PC-3 (cell line): ENCODE data around the gene PGBD5. TPM values are rescaled to one million over a fixed set of nuclear protein-coding genes. Genes with fewer than 3 reads are reported as not detected.

ENCODE experiments used
- ATAC-seq: fragments of 200-7000 bp; cut with Tn5 transposase; 2 replicates; pipeline ENCODE4 v1.9.1; 2020; ENCODE audit warnings: mild to moderate bottlenecking, moderate library complexity
- BruUV-seq: library from RNA; stranded (reverse); fragments of 400-500 nt; replicated peaks from 2 replicates; lab custom pipeline; 2021; lab: Mats Ljungman, UMichigan
- CTCF ChIA-PET: fragments of 300-600 bp; sonication (Branson Sonifier 250); formaldehyde crosslinking; loops from one replicate; lab custom pipeline; 2022; ENCODE audit warnings: antibody characterized with exemption; lab: Charles Lee
- POLR2A ChIA-PET: fragments of 300-600 bp; sonication (Branson Sonifier 250); formaldehyde crosslinking; loops from one replicate; lab custom pipeline; 2022; ENCODE audit warnings: antibody characterized with exemption; ENCODE audit not compliant: unreplicated experiment; lab: Charles Lee
- DNase-seq: peaks from one replicate; pipeline ENCODE4 v3.0.0-alpha.2; 2015
- H2AFZ ChIP-seq: fragments of 300-600 bp; sonication (generic); 2 replicates; pipeline ENCODE4 v1.6.0; 2016; ENCODE audit warnings: antibody characterized with exemption, low read length
- H3F3A ChIP-seq: fragments of 300-600 bp; sonication (generic); one replicate; pipeline ENCODE4 v1.6.0; 2017; ENCODE audit warnings: antibody characterized with exemption, low read length, control low read depth, mild to moderate bottlenecking; ENCODE audit not compliant: unreplicated experiment
- H3K27ac ChIP-seq: fragments of 300-600 bp; sonication (generic); 2 replicates; pipeline ENCODE4 v1.5.1; 2016; ENCODE audit warnings: mild to moderate bottlenecking, low read length
- H3K27me3 ChIP-seq: fragments of 300-600 bp; sonication (generic); 2 replicates; pipeline ENCODE4 v1.6.1; 2016; ENCODE audit warnings: low read length, mixed read lengths
- H3K36me3 ChIP-seq: fragments of 300-600 bp; sonication (generic); 2 replicates; pipeline ENCODE4 v1.6.1; 2016; ENCODE audit warnings: low read depth, mixed run types, low read length, mixed read lengths
- H3K4me1 ChIP-seq: fragments of 300-600 bp; sonication (generic); 2 replicates; pipeline ENCODE4 v1.5.1; 2016; ENCODE audit warnings: low read length; ENCODE audit not compliant: insufficient read depth
- H3K4me2 ChIP-seq: fragments of 300-600 bp; sonication (generic); 2 replicates; pipeline ENCODE4 v1.6.0; 2016; ENCODE audit warnings: low read length
- H3K4me3 ChIP-seq: fragments of 300-600 bp; sonication (generic); 2 replicates; pipeline ENCODE4 v1.5.1; 2016; ENCODE audit warnings: mild to moderate bottlenecking, low read length, mixed read lengths
- H3K79me2 ChIP-seq: fragments of 300-600 bp; sonication (generic); 2 replicates; pipeline ENCODE4 v1.6.1; 2017; ENCODE audit warnings: low read length, mixed read lengths
- H3K9ac ChIP-seq: fragments of 300-600 bp; sonication (generic); 2 replicates; pipeline ENCODE4 v1.6.0; 2016; ENCODE audit warnings: mild to moderate bottlenecking, low read length
- H3K9me2 ChIP-seq: fragments of 300-600 bp; sonication (generic); replicated peaks from 2 replicates; pipeline ENCODE4 v1.6.1; 2016; ENCODE audit warnings: mixed run types, low read length, mixed read lengths
- H3K9me3 ChIP-seq: fragments of 300-600 bp; sonication (generic); 2 replicates; pipeline ENCODE4 v1.6.1; 2016; ENCODE audit warnings: low read length, mixed read lengths
- H4K20me1 ChIP-seq: fragments of 300-600 bp; sonication (generic); 2 replicates; pipeline ENCODE4 v1.6.1; 2016; ENCODE audit warnings: low read length, mixed read lengths
- EZH2 ChIP-seq: fragments of 300-600 bp; sonication (generic); IDR thresholded peaks from one replicate; pipeline ENCODE4 v1.6.1; 2017; ENCODE audit warnings: antibody characterized with exemption, mild to moderate bottlenecking, low read length; ENCODE audit not compliant: unreplicated experiment
- EZH2phosphoT487 ChIP-seq: fragments of 300-600 bp; sonication (generic); IDR thresholded peaks from 2 replicates; pipeline ENCODE4 v1.6.1; 2018; ENCODE audit warnings: mild to moderate bottlenecking, antibody characterized with exemption, low read length, borderline replicate concordance
- intact Hi-C: fragments of 100-400 bp; cut with micrococcal nuclease; formaldehyde crosslinking; loops from 2 replicates; pipeline ENCODE4 v1.9.0; 2023
- total RNA-seq: library from RNA; depleted of rRNA; stranded (reverse); fragments of >200 nt; gene quantifications from 2 replicates; pipeline ENCODE4 v1.2.3, GENCODE V29; 2014
- TF ChIP-seq, protein P1 (sequence below): fragments of 300-600 bp; sonication (generic); conservative IDR thresholded peaks from 2 replicates; pipeline ENCODE4 v1.5.1; 2017; ENCODE audit warnings: antibody characterized with exemption, low read depth, mild to moderate bottlenecking, low read length

The PGBD5 gene
- total RNA-seq, 1 experiment from 2014 or later: under 0.01 TPM

DNA sequence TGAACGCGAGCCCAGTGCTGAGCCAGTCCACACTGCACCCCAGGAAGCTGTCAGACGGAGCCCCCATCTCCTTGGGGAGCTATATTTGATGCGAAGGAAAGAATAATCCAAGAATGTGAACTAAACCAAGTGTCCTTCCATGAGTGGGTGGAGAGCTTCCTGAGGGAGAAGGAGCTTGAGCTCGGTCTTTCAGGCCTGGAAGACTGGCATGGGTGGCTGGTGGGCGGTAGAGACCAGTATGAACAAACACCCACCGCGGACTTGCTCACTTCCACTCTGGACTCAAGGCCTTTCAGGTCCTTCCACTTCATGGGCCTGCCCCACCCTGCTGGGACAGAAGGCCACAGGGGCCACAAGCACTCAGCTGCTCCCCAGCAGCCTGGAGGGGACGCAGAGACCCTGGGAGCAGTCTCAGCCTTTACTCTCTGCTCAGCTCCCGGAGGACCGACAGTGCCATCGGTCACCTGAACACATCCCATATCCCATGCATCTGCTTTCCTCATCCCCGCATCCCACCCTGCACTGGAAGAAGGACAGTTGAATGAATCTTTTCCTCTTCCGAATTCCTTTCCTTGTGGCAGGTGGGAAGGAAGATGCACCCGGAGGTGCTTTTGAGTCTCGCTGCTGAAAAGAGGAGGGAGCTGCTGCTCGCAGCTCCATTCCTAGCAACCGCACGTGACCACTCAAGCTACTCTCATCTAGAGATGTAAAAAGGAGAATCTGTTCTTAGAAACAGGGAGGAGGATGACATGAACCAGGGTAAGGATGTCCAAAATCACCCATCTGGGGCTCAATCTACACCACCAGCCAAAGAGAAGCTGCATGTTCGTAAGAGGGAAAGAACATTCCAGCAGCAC, 92.3 kb downstream of the PGBD5 start:
- intact Hi-C loops: no loop called here
- no peaks in the 10 kb centered on the region for H3K9me3 ChIP-seq
- ChIA-PET POLR2A (no interaction called here), CTCF (no interaction called here)
- peaks cover 31% of the 10 kb centered on the region for H3K27me3 ChIP-seq
- no peak overlapping the region for H3K9ac ChIP-seq
- no peak overlapping the region for H3K27ac ChIP-seq
- TF ChIP-seq EZH2phosphoT487: no peak
- TF ChIP-seq EZH2: no peak
- TF ChIP-seq, protein P1, sequence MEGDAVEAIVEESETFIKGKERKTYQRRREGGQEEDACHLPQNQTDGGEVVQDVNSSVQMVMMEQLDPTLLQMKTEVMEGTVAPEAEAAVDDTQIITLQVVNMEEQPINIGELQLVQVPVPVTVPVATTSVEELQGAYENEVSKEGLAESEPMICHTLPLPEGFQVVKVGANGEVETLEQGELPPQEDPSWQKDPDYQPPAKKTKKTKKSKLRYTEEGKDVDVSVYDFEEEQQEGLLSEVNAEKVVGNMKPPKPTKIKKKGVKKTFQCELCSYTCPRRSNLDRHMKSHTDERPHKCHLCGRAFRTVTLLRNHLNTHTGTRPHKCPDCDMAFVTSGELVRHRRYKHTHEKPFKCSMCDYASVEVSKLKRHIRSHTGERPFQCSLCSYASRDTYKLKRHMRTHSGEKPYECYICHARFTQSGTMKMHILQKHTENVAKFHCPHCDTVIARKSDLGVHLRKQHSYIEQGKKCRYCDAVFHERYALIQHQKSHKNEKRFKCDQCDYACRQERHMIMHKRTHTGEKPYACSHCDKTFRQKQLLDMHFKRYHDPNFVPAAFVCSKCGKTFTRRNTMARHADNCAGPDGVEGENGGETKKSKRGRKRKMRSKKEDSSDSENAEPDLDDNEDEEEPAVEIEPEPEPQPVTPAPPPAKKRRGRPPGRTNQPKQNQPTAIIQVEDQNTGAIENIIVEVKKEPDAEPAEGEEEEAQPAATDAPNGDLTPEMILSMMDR: no peak
- no peaks in the 10 kb centered on the region for H3K79me2 ChIP-seq
- peaks cover 4% of the 10 kb centered on the region; the same call in 1 of the 2 replicates for H3K4me1 ChIP-seq
- H3K9me2 ChIP-seq: no peaks in the 10 kb centered on the region
- no TSS peak for BruUV-seq
- H3K4me3 ChIP-seq: no peak overlapping the region
- ATAC-seq (no peak), DNase-seq (no peak)
- H4K20me1 ChIP-seq: no peaks in the 10 kb centered on the region
- no peak overlapping the region for H3K4me2 ChIP-seq
- no peaks in the 10 kb centered on the region for H3K36me3 ChIP-seq
- no peaks in the 10 kb centered on the region for H3F3A ChIP-seq
- H2AFZ ChIP-seq: no peak overlapping the region

DNA sequence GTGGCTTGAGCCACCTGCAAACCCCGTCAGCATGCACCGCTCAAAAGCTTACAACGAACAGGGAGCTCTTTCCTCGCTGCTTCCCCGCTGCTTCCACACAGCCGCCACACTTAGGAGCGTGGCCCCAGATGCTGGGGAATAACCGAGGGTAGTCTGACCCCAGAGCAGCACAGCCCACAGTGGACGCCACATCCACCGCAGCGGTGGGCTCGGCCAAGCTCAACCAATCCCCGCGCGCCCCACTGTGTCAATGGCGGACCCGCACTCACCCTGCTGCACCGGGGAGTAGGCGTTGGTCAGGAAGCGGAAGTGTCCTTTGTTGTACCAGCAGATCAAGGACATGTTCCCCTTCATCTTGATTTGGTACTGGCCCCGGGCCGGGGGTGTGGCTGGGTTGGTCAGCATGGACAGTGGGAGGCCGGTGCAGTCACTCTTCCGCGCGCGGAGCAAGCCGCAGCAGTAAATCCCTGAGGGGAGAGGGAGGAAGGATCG, 93.5 kb downstream of the PGBD5 start:
- H3K9me3 ChIP-seq: no peaks in the 10 kb centered on the region
- H3K4me2 ChIP-seq: no peak overlapping the region
- H3K9me2 ChIP-seq: no peaks in the 10 kb centered on the region
- no peak overlapping the region for H3K27ac ChIP-seq
- CTCF ChIA-PET: no interaction called here
- H4K20me1 ChIP-seq: no peaks in the 10 kb centered on the region
- H3K36me3 ChIP-seq: no peaks in the 10 kb centered on the region
- H3K4me1 ChIP-seq: peaks cover 16% of the 10 kb centered on the region
- BruUV-seq: no TSS peak
- ATAC-seq (no peak), DNase-seq (no peak)
- no peaks in the 10 kb centered on the region for H3F3A ChIP-seq
- POLR2A ChIA-PET: interaction anchor here (0.6 kb wide), 1 partner anchor 59 kb away, joined by 3 read pairs; no protein-coding TSS in a partner anchor
- H3K27me3 ChIP-seq: peaks cover 23% of the 10 kb centered on the region
- no peak overlapping the region for H3K9ac ChIP-seq
- H3K79me2 ChIP-seq: no peaks in the 10 kb centered on the region
- H3K4me3 ChIP-seq: no peak overlapping the region
- no peak for TF ChIP-seq EZH2phosphoT487
- no peak for TF ChIP-seq EZH2
- TF ChIP-seq, protein P1: no peak
- intact Hi-C loops: no loop called here
- no peak overlapping the region for H2AFZ ChIP-seq

DNA sequence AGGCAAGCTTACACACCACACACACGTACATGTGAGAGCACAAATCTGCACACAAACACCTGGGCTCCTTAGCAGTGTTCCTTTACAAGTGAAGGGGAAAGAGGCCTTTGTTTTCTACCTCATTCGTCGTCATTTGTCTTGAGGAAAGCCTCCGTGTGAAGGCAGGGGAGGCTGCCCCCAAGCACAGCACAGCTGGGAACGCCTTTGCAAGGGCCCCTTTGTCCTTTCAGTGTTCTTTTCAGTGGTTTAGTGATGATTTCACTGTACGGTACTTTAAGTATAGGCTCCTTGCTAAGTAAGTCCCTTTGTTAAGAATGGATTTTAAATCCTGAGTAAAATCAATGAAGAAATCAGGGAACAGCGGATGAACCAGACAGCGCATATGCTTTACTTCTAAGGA, 94.1 kb downstream of the PGBD5 start:
- H4K20me1 ChIP-seq: no peaks in the 10 kb centered on the region
- H3K36me3 ChIP-seq: no peaks in the 10 kb centered on the region
- no peak overlapping the region for H3K9ac ChIP-seq
- no peak overlapping the region for H3K4me2 ChIP-seq
- BruUV-seq: no TSS peak
- DNase-seq: no peak
- peaks cover 20% of the 10 kb centered on the region for H3K4me1 ChIP-seq
- no peak for ATAC-seq
- H3K9me2 ChIP-seq: no peaks in the 10 kb centered on the region
- H2AFZ ChIP-seq: no peak overlapping the region
- TF ChIP-seq, protein P1: no peak
- no peak for TF ChIP-seq EZH2
- no peak for TF ChIP-seq EZH2phosphoT487
- CTCF ChIA-PET: no interaction called here
- H3F3A ChIP-seq: no peaks in the 10 kb centered on the region
- no peaks in the 10 kb centered on the region for H3K79me2 ChIP-seq
- no peaks in the 10 kb centered on the region for H3K9me3 ChIP-seq
- no peak overlapping the region for H3K4me3 ChIP-seq
- peaks cover 19% of the 10 kb centered on the region for H3K27me3 ChIP-seq
- intact Hi-C loops: no loop called here
- POLR2A ChIA-PET: no interaction called here
- H3K27ac ChIP-seq: no peak overlapping the region
